Measurements from ENCODE around the gene ATG4B.

The ATG4B gene

DNA sequence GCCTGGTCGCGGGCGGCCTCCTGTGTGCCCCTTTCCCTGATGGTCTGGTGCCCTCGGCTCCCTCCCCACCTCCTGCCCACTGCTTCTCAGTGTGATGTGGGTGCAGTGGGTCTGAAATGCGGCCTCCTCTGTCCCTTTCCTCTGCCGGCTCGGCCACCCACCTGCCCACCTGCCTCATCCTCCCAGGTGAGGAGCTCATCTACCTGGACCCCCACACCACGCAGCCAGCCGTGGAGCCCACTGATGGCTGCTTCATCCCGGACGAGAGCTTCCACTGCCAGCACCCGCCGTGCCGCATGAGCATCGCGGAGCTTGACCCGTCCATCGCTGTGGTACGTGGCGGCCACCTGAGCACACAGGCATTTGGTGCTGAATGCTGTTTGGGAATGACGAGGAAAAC, 30.9 kb downstream of the ATG4B start:
- DNase-seq = no peak

DNA sequence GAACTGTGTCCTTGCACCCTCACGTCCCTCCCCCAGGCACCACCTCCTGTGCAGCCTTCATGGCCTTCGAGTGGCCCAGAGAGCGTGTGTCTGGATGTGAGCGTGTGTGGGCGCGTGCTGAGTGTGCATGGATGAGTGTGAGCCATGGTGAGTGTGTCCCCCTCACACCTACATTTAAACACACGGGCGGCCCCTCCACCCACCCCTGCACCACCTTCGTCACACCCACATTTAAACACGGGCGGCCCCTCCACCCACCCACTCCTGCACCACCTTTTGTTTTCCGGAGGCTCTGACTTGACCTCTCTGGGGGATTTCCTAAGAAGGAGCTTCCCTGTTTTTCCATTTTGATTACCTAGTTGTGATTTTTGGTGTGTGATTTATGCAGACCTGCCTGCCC, 31.3 kb downstream of the ATG4B start:
- no peak for DNase-seq

DNA sequence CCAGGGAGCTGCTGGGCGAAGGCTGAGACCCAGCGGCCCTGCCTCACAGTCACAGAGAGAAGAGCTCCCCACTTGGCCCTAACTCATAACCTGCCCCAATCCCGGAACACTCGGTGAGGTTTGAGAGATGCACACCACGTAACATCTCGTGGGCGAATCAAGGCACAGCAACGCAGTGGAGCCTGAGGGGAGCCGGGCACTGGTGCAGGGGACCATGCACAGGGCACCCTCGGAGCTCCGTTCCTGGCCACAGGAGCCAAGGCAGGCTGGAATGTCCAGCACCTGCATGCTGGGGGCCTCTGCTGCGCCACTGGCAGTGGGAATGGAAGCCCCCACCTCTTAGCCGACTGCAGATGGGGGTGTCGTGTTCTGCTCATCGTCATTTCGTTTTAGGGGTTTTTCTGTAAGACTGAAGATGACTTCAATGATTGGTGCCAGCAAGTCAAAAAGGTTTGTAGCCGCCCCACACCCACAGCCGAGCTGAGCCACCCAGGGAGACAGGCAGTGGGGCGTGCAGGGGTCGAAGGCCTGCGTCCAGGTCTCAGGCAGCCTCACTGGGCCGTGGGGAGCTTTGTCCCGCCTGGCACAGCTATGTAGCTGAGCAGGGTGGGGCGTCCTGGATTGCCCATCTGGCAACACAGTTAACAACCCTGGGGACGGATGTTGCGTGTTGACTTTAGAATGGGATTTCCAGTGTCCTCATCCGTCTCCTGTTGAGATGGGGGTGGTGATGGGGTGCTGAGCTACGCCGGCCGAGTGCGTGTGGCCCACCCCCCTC, 33.0 kb downstream of the ATG4B start:
- DNase-seq = no peak

DNA sequence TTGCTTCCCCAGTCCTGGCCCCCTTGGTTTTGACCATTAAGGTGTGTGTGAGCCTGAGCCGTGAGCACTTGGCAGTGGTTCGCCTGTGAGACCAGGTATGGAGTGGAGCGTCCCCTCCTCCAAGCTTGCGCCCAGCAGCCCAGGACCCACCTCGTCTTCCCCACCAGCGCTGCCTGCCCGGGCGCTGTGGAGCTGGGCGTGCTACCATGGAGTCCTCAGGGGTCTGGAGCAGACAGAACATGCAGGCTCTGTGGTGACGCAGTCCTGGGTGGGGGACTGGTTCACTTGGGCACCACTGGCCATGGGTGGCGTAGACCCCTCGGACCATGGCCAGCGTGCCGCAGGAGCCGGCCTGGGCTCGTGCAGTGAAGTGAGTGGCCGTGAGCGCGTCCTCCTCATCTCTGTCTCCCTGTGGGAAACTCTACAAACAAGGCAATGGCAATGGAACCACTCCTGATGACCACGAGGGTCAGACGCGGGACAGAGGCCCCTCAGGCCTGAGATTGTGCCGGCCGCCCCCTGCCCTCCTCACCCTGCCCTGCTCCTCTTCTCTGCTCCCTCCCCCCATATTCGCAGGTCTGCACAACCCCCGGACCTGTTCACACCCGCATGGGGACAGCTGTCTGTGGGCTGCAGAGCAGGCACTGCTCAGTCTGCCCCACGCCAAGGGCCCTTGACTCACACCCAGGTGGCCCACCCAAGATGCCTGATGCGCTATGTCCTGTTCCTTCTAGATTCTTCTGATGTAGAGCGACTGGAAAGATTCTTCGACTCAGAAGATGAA, 34.2 kb downstream of the ATG4B start:
- DNase-seq = no peak

DNA sequence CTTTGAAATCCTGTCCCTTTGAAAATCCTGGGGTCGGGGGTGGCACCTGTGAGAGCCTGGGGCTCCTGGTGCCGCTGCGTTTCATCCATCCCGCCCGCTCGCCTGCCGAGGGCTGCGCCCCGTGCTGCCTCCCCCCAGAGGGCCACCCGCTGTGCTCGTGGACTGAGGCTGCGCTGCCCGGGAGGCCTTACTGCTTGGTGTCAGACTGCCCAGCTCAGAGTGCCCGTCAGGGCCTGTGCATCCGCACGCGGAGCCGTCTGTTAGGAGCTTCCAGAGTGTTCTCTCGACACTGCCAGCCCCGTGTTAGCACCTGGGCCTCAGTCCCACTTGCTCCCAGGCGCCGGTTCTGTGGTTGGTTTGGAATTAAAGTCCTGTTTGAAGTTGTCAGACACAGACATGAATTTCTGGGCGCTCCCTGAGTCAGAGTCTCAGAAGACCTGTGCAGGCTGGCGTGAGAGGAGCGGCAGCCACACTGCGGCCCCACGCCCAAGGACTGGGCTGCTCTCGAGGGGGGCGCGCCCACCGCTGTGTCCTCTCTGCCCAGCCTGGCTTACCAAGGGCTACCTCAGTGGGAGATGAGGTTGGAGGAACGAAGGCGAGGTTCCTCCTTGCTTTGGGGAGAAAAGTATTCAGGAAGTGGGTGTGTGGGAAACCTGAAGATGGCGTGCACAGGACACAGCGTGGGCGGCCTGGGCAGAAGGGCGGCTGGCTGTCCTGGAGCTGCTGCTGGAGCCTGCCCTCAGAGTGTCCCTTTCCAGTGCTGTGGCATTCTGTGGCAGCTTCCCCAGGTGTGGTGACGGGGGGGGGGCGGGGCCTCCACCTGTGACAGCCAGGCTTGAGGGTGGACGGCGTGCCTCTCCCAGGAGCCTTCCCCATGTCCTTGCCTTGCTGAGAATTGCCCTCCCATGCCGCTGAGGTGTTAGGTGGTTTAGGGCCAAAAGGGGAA, 35.0 kb downstream of the ATG4B start:
- no peak for DNase-seq

DNA sequence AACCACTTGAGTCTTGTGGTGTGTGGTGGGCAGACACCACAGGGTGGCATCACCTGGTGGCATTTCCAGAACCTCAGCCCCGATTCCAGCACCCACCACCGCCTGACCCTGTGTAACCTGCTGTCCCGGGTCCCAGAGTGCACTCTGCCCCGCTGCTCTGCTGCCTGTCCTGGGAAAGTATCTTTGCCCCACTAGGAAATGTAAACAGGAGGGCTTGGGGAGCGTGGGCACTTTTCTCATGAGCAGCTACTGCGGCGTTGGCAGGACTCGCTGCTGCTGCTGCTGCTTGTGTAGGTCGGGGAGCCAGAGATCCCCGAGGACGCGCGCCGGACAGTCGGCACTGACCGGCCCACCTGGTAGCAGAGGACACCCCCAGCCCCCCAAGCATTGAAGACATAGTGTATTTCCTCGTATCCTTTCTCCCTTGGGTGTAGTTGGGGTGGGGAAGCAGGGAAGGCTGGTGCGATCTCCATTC, 35.7 kb downstream of the ATG4B start:
- DNase-seq = no peak

DNA sequence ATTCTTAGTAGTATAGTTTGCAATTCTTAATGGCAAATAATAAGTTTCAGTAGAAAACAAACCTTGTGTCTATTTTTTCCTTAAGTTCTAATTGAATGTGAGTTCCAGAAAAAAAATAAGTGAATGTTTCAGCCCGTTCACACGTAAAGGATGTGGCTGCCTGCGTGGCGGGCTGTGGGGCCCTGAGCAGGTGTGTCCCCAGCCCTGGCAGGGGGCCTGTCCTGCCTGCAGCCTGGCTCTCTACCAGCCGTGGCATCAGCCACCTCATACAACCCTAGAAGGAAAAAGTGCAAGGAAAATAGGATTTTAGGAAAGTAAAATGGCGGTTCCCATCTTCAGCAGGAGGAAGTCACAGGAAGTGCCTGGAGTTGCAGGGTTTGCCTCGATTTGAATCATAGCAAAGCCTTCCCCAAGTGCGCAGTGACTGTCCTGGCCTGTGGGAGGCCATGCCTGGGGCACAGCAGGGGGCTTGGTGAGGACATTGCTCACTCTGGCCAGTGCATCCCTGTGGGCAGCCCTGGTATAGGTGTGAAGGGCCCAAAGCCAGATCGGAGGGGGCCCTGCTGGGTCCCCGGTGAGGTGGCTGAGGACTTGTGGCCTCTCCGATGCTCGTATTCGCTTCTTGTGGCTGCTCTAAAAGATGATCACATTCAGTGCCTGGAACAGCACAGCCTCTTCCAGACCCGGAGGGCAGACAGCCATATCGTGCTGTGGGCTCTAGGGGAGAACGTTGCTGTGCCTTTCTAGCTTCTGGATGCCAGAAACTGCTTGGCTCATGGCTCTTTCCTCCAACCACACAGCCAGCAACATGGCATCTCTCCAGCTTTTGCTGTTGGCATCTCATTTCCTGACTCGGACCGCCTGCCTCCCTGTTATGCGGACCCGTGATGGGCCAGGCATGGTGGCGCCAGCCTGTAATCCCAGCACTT, 36.6 kb downstream of the ATG4B start:
- no peak for DNase-seq

DNA sequence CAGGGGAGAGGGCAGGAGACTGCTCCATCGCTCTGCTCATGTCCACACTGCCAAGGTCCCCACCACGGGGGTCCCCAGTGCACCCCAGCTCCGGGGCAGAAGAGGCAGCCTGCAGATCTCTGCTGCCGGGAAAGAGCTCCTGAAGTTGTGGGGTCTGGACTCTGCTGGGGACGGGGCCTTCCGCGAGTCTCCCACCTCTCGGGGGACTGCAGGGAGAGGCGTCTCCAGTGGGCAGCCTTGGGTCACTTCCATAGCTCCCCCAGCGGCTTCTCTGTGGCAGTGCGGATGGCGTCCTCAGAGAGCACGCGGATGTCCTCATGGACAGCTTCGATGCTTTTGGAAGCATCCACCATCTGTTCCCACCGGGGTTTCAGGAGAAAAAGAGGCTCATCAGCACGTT, 38.4 kb downstream of the ATG4B start:
- DNase-seq = no peak

DNA sequence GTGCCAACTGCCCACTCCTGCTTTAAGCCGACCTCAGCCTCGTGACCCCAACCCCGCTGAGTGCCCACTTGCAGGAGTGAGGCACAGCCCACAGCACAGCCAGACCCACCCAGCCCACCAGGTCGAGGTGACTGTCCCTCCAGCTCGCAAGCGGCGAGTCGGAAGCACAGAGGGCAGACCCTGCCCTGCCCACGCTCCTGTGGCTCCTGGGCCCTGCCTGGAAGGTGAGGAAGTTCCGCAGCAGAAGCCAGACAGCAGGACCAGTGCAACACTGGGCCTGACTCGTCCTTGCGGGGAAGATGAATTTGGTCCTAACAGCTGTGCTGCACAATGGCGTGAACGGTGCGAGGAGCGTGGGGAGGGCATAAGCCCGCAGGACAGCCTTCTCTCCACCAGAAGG, 39.2 kb downstream of the ATG4B start:
- no peak for DNase-seq

DNA sequence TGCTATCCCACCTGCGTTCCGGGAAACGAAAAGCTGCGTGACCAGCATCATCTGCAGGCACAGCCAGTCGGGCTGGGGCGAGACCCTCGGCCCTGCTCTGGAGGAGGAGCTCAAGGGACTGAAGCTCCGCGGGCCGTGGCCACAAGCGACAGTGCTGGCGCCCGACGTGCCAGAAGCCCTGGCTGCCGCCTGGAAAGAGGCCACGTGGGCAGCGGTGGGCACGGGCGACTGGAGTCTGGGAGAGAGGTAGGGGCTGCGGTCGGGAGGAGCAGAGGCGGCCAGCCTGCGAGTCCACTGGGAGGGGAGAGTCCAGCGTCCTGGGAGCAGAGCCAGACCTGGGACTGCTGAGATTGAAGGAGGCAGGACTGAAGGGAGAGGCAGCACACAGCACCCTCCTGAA, 39.9 kb downstream of the ATG4B start:
- no peak for DNase-seq

DNA sequence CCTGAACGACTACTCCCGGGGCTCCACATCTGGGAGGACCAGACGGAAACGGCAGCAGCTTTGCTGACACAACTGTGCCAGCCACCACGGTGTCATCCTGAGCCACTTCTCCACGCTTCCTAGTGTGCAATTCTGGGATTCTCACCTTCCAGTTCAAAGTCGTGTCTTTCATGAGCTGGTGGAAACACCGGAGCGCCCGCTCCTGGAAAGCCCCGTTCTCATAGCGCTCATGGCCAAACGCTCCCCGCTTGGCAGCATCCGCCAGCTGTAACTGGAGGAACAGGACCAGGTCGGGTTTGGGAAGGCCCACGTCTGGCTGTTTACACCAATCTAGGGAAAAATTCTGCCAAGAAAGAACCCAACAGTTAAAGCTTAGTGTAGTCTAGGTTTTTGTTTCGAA, 40.8 kb downstream of the ATG4B start:
- DNase-seq = no peak

DNA sequence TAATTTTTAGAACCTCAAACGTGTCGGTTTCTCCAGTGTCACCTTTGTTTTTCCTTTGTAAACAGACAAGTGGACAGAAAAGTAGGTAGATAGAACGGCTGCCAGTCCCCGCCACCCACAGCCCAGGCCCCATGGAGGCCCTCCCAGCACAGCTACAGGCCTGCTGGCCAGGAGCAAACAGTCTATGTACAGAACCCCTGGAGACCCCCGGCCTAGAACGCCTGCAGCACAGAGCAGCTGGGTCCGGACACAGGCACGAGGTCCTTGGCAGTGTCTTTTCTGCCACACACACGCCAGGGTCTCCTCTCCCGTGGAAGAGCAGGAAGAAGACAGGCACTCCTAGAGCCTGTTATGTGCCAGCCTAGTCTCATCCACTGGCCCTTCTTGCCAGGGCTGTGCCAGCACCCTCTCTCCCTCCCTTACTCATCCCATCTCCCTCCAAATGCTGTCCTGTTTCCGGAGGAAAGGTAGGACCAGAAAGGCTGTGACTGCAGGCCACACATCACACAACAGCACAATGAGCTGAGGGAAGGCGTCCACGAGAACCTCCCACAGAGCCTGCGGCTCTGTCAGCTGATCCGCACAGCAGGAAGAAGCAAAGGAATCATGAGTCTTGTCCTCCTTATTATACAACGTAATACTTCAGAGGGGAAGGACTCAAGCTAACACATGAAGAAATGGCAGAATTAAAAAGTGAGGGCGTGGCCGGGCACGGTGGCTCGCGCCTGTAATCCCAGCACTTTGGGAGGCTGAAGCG, 41.5 kb downstream of the ATG4B start:
- no peak for DNase-seq

DNA sequence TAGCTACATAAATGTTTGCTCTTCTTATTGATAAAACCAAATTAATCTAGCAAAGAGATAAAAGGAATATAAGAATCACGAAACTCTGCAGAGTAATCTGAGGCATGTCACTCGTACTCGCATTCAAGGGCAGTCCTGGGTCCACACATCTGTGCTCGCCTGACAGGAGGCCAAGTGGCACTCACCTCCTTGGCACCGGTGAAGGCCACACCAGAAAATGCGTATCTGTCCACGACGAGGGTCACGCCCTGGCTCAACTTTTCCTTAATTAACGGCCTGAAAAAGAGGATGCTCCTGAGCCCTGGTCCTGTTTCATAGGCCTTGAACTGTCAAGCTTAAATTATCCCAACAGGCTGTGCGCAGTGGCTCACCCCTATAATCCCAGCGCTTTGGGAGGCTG, 42.6 kb downstream of the ATG4B start:
- DNase-seq = no peak

DNA sequence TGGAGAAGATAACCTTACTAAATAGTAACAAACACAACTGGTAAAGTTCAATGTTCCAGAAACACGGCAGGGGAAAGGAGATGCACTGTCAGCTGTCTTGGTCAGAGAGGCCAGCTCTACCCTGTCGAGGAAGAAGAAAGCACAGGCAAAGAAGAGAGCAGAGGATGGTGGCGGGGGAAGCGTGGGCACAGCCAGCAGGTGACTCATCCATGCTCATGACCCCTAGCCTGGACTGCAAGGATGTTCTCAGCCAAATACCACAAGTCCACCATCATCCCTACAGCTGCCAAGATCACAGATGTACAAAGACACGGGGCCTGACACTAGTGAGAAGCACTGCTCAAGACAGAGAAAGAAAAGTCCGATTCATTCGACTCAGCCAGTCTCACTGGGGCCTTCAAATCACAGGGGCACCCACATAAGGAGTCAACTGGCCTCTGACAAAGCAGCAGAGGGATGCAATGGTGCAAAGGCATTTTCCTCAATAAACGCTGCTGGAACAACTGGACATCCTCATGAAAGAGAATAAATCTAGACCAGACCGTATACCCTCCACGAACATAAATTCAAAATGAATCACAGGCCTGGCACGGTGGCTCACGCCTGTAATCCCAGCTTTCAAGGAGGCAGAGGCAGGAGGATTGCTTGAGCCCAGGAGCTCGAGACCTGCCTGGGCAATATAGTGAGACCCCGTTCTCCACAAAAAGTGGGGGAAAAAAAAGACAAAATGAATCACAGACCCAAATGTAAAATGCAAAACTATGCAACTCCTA, 43.5 kb downstream of the ATG4B start:
- DNase-seq = no peak

DNA sequence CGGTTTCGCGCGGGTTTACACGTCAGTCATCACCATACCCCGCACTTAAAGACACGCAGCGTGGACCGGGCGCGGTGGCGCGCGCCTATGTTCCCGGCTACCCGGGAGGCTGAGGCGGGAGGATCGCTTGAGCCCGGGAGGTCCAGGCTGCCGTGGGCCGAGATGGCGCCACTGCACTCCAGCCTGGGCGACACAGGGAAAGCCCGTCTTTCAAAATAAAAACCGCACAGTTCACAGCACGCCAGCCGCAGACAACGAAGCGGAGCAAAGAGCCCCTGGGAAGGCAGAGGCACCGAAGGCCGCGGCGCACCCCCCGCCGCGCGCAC, 48.8 kb downstream of the ATG4B start:
- no peak for DNase-seq

DNA sequence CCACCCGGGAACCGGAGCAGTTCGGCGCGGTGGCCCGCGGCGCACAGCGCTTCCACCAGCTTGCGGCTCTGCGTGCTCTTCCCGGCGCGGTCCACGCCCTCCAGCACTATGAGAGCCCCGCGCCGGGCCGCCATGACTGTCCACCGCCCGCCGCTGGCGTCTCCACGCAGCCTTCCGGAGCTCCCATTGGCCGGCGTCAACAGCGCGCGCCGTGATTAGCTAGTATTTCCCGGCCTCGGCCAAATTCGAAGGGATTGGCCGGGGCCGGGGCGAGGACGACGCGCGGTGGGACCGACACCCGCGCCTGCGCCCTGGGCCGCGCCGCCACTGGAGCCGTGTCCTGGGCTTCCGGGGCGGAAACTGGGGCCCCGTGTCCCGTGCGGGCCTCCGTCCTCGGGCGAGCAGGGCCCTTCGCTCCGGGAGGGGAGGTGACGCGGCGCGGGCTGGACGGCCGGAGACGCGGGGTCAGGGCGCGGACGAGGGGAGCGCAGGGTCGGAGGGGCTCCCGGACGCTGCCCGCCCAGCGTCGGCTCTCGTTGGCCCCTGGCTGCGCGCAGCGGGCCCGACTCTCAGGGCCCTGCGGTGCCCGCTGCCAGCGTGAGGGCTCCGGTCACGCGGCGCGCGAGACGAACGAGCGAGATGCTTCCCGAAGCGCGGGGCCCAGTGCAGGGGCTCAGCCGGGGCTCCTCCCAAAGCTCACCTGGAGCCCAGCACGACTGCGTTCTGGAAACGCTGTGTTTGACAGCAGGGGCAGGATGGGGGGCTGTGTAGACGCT, 49.3 kb downstream of the ATG4B start, which contains the start of gene DTYMK:
Gene DTYMK, minus strand, starts transcription at position 166 of the 776 bp plus-strand sequence. Its CDS starts 32 bp downstream, at position 134.
- peak; percentile 87 for DNase-seq

DNA sequence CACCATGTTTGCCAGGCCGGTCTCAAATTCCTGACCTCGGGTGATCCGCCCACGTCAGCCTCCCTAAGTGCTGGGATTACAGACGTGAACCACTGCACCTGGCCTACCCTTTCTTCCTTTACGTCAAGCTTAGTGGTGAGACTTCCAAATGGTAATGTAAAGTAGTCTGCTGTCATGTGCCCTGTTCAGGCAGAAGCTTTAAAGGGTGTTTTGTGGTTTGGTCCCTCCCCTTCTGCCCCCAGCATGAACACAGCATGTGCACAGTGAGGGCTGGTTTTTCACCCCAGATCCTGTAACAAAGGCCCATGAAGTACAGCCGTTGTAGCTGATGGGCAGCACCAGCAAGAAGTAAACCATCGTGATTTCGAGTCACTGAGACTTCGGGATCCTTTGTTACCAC, 51.8 kb downstream of the ATG4B start:
- DNase-seq = no peak

DNA sequence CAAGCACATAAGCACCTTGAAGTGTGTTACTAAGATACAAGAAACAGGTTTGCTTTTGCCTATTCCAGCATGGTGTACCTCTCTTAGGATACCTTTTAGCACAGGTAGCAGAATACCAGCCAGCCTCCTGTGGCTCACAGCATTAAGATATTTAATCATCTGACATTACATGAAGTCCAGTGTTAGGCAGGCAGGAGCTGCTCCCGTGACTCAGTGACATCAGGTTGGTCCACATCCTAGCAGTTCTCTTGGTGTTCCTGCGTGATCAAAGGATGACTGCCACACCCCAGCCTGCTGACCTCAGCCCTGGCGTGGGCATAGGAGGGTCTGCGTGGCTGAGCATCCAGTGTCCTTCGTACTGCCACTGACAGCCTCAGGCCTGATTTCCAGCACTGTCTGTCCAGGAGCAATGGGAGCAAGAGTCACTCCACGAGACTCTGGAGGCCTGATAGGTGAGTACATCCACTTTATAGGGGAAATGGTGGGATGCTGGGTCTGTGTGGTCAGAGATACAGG, 52.8 kb downstream of the ATG4B start:
- DNase-seq = no peak

DNA sequence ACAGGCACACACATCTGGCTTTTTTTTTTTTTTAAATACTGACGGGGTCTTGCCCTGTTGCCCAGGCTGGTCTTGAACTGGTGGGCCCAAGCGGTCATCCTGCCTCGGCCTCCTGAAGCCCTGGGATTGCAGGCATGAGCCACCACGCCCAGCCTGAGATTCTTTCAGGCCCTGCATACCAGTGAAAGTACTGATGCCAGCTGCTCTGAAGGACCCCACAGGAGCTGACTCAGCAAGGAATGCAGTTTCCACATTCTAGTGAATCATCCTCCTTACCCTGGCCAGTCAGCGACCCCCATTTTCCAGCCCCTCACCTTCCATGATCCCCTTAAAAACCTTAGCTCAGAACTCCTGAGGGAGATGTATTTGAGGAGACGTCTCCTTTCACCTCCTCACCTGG, 55.0 kb downstream of the ATG4B start:
- no peak for DNase-seq
